Endothelial cell of umbilical vein (primary cell): ENCODE measurements around the gene MTCH1.
"Not testable (repeated sequence)": the region's sequence is repeated elsewhere in the genome, so short reads cannot be mapped to it uniquely, and the experiment has no call there.

Experiments
- CTCF ChIP-seq, 2 donors: IDR thresholded peaks; 1 replicate in 1 of 2; 2 replicates in 1 of 2; pipeline ENCODE4 v1.5.1; 2011; ENCODE audit warnings: low read length in 2 of 2, mild to moderate bottlenecking in 2 of 2, moderate library complexity in 2 of 2, control low read depth in 1 of 2, inconsistent platforms in 1 of 2, low read depth in 1 of 2; ENCODE audit not compliant: insufficient read depth in 1 of 2; ENCODE audit errors: extremely low read depth in 1 of 2
- EZH2 ChIP-seq: IDR thresholded peaks from 2 replicates; pipeline ENCODE4 v1.6.1; 2012; ENCODE audit warnings: borderline replicate concordance, low read depth, mild to moderate bottlenecking, moderate library complexity, low read length, inconsistent platforms; ENCODE audit not compliant: severe bottlenecking
- FOS ChIP-seq: IDR thresholded peaks from 2 replicates; pipeline ENCODE4 v1.6.1; 2011; ENCODE audit warnings: mild to moderate bottlenecking, low read length, moderate library complexity, borderline replicate concordance; ENCODE audit not compliant: insufficient read depth
- GATA2 ChIP-seq: IDR thresholded peaks from 2 replicates; pipeline ENCODE4 v1.7.0; 2011; ENCODE audit warnings: low read depth, mild to moderate bottlenecking, moderate library complexity, mixed read lengths, low read length; ENCODE audit not compliant: insufficient read length, insufficient read depth
- JUN ChIP-seq: IDR thresholded peaks from 2 replicates; pipeline ENCODE4 v1.6.1; 2011; ENCODE audit warnings: borderline replicate concordance, low read depth; ENCODE audit not compliant: insufficient read length, insufficient read depth
- MYC ChIP-seq: IDR thresholded peaks from one replicate; pipeline ENCODE4 v1.6.1; 2011; ENCODE audit warnings: mild to moderate bottlenecking, low read depth, low read length
- POLR2A ChIP-seq: IDR thresholded peaks from 2 replicates; pipeline ENCODE4 v1.6.1; 2012; ENCODE audit warnings: low read depth, mild to moderate bottlenecking, control low read depth, low read length
- POLR2AphosphoS5 ChIP-seq: IDR thresholded peaks from 2 replicates; pipeline ENCODE4 v1.6.1; 2012; ENCODE audit warnings: low read depth, mild to moderate bottlenecking, control low read depth, low read length, moderate library complexity; ENCODE audit not compliant: insufficient read depth
- TF ChIP-seq, protein P1 (sequence below): IDR thresholded peaks from 2 replicates; pipeline ENCODE4 v1.6.1; 2011; ENCODE audit not compliant: insufficient read depth, insufficient read length

GRCh38 chr6:36990401-36990800 lies 4.4 kb upstream of the MTCH1 start:
- not testable (repeated sequence) for TF ChIP-seq CTCF (IDR thresholded peaks at IDR 0.05; ENCODE audit: extremely low read depth in 1 of 2, insufficient read depth in 1 of 2, low read depth in 1 of 2, low read length in 2 of 2); POLR2A; POLR2AphosphoS5; EZH2; MYC; FOS; GATA2; JUN
- TF ChIP-seq, protein P1, sequence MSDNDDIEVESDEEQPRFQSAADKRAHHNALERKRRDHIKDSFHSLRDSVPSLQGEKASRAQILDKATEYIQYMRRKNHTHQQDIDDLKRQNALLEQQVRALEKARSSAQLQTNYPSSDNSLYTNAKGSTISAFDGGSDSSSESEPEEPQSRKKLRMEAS = not testable (repeated sequence)
